H1 (cell line): ENCODE results near the gene RAB40B. TPM values are rescaled to one million over a fixed set of nuclear protein-coding genes. Genes with fewer than 3 reads are reported as not detected.

Source experiments
- CTCF ChIA-PET: fragments of 300-600 bp; sonication (Branson Sonifier 250); formaldehyde crosslinking; loops from one replicate; lab custom pipeline; 2021; ENCODE audit not compliant: partially characterized antibody; lab: Charles Lee
- POLR2A ChIA-PET: fragments of 300-600 bp; sonication (Branson Sonifier 250); formaldehyde crosslinking; loops from one replicate; lab custom pipeline; 2021; ENCODE audit warnings: inconsistent platforms; ENCODE audit not compliant: partially characterized antibody; lab: Charles Lee
- DNase-seq, 2 experiments: peaks; one replicate each; pipeline versions ENCODE4 v3.0.0 to v3.0.0-alpha.2; 2010 to 2022; ENCODE audit warnings: low spot score in 2 of 2, low read depth in 1 of 2, mixed read lengths in 1 of 2
- FAIRE-seq: peaks from 2 replicates; lab custom pipeline; 2011; peaks lifted over from hg19 to GRCh38; lab: Jason Lieb, UNC
- H2AFZ ChIP-seq: 2 replicates; pipeline ENCODE4 v1.8.1; 2012; ENCODE audit warnings: low read length, inconsistent platforms
- H2AK5ac ChIP-seq: 2 replicates; pipeline ENCODE4 v1.6.1; 2013; ENCODE audit warnings: low read depth, low read length
- H2BK120ac ChIP-seq: replicated peaks from 2 replicates; pipeline ENCODE3; 2013; ENCODE audit warnings: low read depth, low read length, inconsistent platforms
- H2BK12ac ChIP-seq: 2 replicates; pipeline ENCODE4 v1.6.1; 2013; ENCODE audit warnings: low read depth, low read length
- H2BK15ac ChIP-seq: 2 replicates; pipeline ENCODE4 v1.6.1; 2013; ENCODE audit warnings: low read length
- H2BK20ac ChIP-seq: 2 replicates; pipeline ENCODE4 v1.6.1; 2013; ENCODE audit warnings: low read length
- H2BK5ac ChIP-seq: 2 replicates; pipeline ENCODE4 v1.6.1; 2013; ENCODE audit warnings: low read depth, low read length
- H3K14ac ChIP-seq: 2 replicates; pipeline ENCODE4 v1.6.1; 2013; ENCODE audit warnings: inconsistent platforms; ENCODE audit not compliant: insufficient read length
- H3K18ac ChIP-seq: 2 replicates; pipeline ENCODE4 v1.6.1; 2013; ENCODE audit warnings: low read length; ENCODE audit errors: extremely low read depth
- H3K23ac ChIP-seq: 2 replicates; pipeline ENCODE4 v1.6.1; 2013; ENCODE audit warnings: inconsistent platforms; ENCODE audit not compliant: insufficient read length
- H3K23me2 ChIP-seq: 2 replicates; pipeline ENCODE4 v1.6.1; 2013; ENCODE audit warnings: low read depth, low read length
- H3K27ac ChIP-seq: 2 replicates; pipeline ENCODE4 v1.6.1; 2011; ENCODE audit warnings: low read depth, low read length, inconsistent platforms
- H3K27me3 ChIP-seq, 4 experiments: replicated peaks in 1 of 4; 1 replicate in 1 of 4; 2 replicates in 3 of 4; pipeline versions ENCODE4 v1.6.1 to v1.8.1; 2011 to 2013; ENCODE audit warnings: low read length in 3 of 4, mild to moderate bottlenecking in 3 of 4, inconsistent platforms in 2 of 4, mixed read lengths in 2 of 4, moderate library complexity in 1 of 4; ENCODE audit not compliant: control insufficient read depth in 3 of 4, insufficient read depth in 3 of 4; ENCODE audit errors: extremely low read depth in 1 of 4
- H3K36me3 ChIP-seq, 4 experiments: 2 replicates each; pipeline versions ENCODE4 v1.6.1 to v1.8.1; 2011 to 2013; ENCODE audit warnings: mild to moderate bottlenecking in 4 of 4, low read length in 3 of 4, moderate library complexity in 2 of 4, control low read depth in 1 of 4, inconsistent platforms in 1 of 4; ENCODE audit not compliant: insufficient read depth in 4 of 4, control insufficient read depth in 2 of 4
- H3K4ac ChIP-seq: replicated peaks from 2 replicates; pipeline ENCODE3; 2013; ENCODE audit warnings: low read length, low read depth, mixed read lengths, inconsistent platforms; ENCODE audit not compliant: insufficient read length
- H3K4me1 ChIP-seq, 4 experiments: replicated peaks in 1 of 4; 1 replicate in 1 of 4; 2 replicates in 3 of 4; pipeline versions ENCODE4 v1.6.1 to v1.8.1; 2011 to 2013; ENCODE audit warnings: low read length in 3 of 4, inconsistent platforms in 2 of 4, mixed read lengths in 1 of 4; ENCODE audit not compliant: insufficient read depth in 4 of 4, control insufficient read depth in 3 of 4
- H3K4me2 ChIP-seq, 2 experiments: 2 replicates each; pipeline versions ENCODE4 v1.6.1 to v1.8.1; 2011 to 2013; ENCODE audit warnings: low read depth in 2 of 2, low read length in 2 of 2, control low read depth in 1 of 2, inconsistent platforms in 1 of 2, mild to moderate bottlenecking in 1 of 2; ENCODE audit not compliant: insufficient read depth in 1 of 2
- H3K4me3 ChIP-seq, 4 experiments: fragments of 200-600, 300-600 bp in 1 of 4; sonication (generic), shearing (Covaris generic), sonication (Bioruptor Twin) in 1 of 4; 2 replicates each; pipeline versions ENCODE4 v1.5.1 to v1.8.1; 2011 to 2016; ENCODE audit warnings: low read length in 4 of 4, low read depth in 3 of 4, control low read depth in 2 of 4, inconsistent platforms in 2 of 4, mild to moderate bottlenecking in 2 of 4, mixed read lengths in 1 of 4, moderate library complexity in 1 of 4; ENCODE audit not compliant: insufficient read depth in 2 of 4; ENCODE audit errors: extremely low read depth in 1 of 4
- H3K56ac ChIP-seq: replicated peaks from 2 replicates; pipeline ENCODE3; 2013; ENCODE audit warnings: low read depth, mild to moderate bottlenecking, mixed read lengths, low read length, inconsistent platforms; ENCODE audit not compliant: insufficient read length
- H3K79me1 ChIP-seq: 2 replicates; pipeline ENCODE4 v1.6.1; 2013; ENCODE audit warnings: low read depth, low read length, control low read depth
- H3K79me2 ChIP-seq, 2 experiments: 2 replicates each; pipeline versions ENCODE4 v1.6.1 to v1.8.1; 2012 to 2013; ENCODE audit warnings: low read length in 2 of 2, mild to moderate bottlenecking in 2 of 2, inconsistent platforms in 1 of 2; ENCODE audit not compliant: insufficient read depth in 2 of 2, control insufficient read depth in 1 of 2
- H3K9ac ChIP-seq, 4 experiments: replicated peaks in 1 of 4; 1 replicate in 1 of 4; 2 replicates in 3 of 4; pipeline versions ENCODE4 v1.6.1 to v1.8.1; 2011 to 2013; ENCODE audit warnings: low read depth in 3 of 4, low read length in 3 of 4, control low read depth in 2 of 4, mild to moderate bottlenecking in 2 of 4, moderate library complexity in 2 of 4, inconsistent platforms in 1 of 4; ENCODE audit errors: extremely low read depth in 1 of 4
- H3K9me3 ChIP-seq, 2 experiments: 2 replicates each; pipeline versions ENCODE4 v1.6.1 to v1.8.1; 2012 to 2013; ENCODE audit warnings: mild to moderate bottlenecking in 2 of 2, moderate library complexity in 2 of 2, control low read depth in 1 of 2, inconsistent platforms in 1 of 2, low read depth in 1 of 2, low read length in 1 of 2, mixed read lengths in 1 of 2; ENCODE audit not compliant: insufficient read depth in 2 of 2
- H4K20me1 ChIP-seq, 2 experiments: replicated peaks in 1 of 2; 2 replicates each; pipeline versions ENCODE3 to v1.8.1; 2011 to 2013; ENCODE audit warnings: inconsistent platforms in 2 of 2, low read length in 2 of 2, mild to moderate bottlenecking in 1 of 2; ENCODE audit not compliant: insufficient read depth in 2 of 2, control insufficient read depth in 1 of 2
- H4K5ac ChIP-seq: 2 replicates; pipeline ENCODE4 v1.6.1; 2013; ENCODE audit warnings: low read length, low read depth, mixed read lengths, inconsistent platforms; ENCODE audit not compliant: insufficient read length
- H4K8ac ChIP-seq: 2 replicates; pipeline ENCODE4 v1.8.0; 2013; ENCODE audit warnings: mild to moderate bottlenecking, moderate library complexity, low read length, inconsistent platforms; ENCODE audit not compliant: insufficient read depth; ENCODE audit errors: extremely low read depth
- H4K91ac ChIP-seq: replicated peaks from 2 replicates; pipeline ENCODE3; 2013; ENCODE audit warnings: low read length, mixed read lengths, inconsistent platforms; ENCODE audit not compliant: insufficient read length
- ATF3 ChIP-seq: IDR thresholded peaks from 2 replicates; pipeline ENCODE4 v1.6.1; 2011; ENCODE audit warnings: low read depth, mild to moderate bottlenecking, low read length; ENCODE audit not compliant: insufficient read depth
- CBX5 ChIP-seq: fragments of 300-800, 300-1000 bp; sonication (generic); IDR thresholded peaks from 2 replicates; pipeline ENCODE4 v1.7.1; 2016; ENCODE audit warnings: antibody characterized with exemption, low read length, low read depth
- SP2 ChIP-seq: IDR thresholded peaks from 2 replicates; pipeline ENCODE4 v1.6.1; 2012; ENCODE audit warnings: mild to moderate bottlenecking, low read length, inconsistent platforms
- TBP ChIP-seq: IDR thresholded peaks from 2 replicates; pipeline ENCODE4 v1.6.1; 2011; ENCODE audit warnings: low read depth, low read length, improper control_type of control experiment
- WGBS, 2 experiments: shearing (Covaris generic) in 1 of 2; methylation state at CpG; one replicate each; pipeline versions ENCODE4 v1.1.6 to v1.1.7; 2013 to 2015; ENCODE audit warnings: low lambda C conversion rate in 2 of 2, mixed read lengths in 2 of 2, inconsistent platforms in 1 of 2, low coverage in 1 of 2, missing lambda C conversion rate in 1 of 2; ENCODE audit not compliant: insufficient replicate concordance in 2 of 2, insufficient coverage in 1 of 2, insufficient read length in 1 of 2; ENCODE audit errors: extremely low coverage in 1 of 2, missing lambda C conversion rate in 1 of 2; 5-methylcytosine and 5-hydroxymethylcytosine counted together
- polyA plus RNA-seq, 7 experiments: library from polyadenylated mRNA; depleted of rRNA in 3 of 7; stranded (reverse) in 5 of 7; unstranded in 2 of 7; fragments of >200 nt in 5 of 7; fragments of 200-250 nt in 2 of 7; gene quantifications; 1 replicate in 5 of 7; 2 replicates in 1 of 7; 4 replicates in 1 of 7; pipeline versions ENCODE4 v1.2.1 to v1.2.3, GENCODE V29; 2011 to 2013; ENCODE audit warnings: missing spikeins in 2 of 7, mixed read lengths in 2 of 7
- total RNA-seq: library from RNA; stranded (reverse); fragmentation: NEBNext Ultra II Directional; extraction: Animal tissue kit (Norgen Biotek cat#: 25700); gene quantifications from 2 replicates; pipeline ENCODE4 v1.2.1, GENCODE V29; 2021

Gene RAB40B
- total and polyA plus RNA-seq, 2 of the 8 experiments (the other 6 are each of a cell fraction or from before 2014, with no cell fraction given) = 3.1 to 4.6 TPM

- Histone ChIP-seq H3K56ac (no peak overlapping the region), H3K9ac (no peak overlapping the region), H3K23me2 (no peaks in the 10 kb centered on the region), H4K20me1 (peaks cover 0 to 2% of the 10 kb centered on the region in 2 experiments), H3K4me3 (no peak overlapping the region), H3K4me1 (no peaks in the 10 kb centered on the region), H2BK120ac (no peak overlapping the region), H3K79me1 (no peaks in the 10 kb centered on the region), H3K36me3 (no peaks in the 10 kb centered on the region), H3K4me2 (no peak overlapping the region), H3K18ac (no peak overlapping the region), H2AFZ (no peak overlapping the region), H4K5ac (no peak overlapping the region), H2BK12ac (no peak overlapping the region), H2BK5ac (no peak overlapping the region), H2BK15ac (no peak overlapping the region), H3K23ac (no peak overlapping the region), H3K79me2 (no peaks in the 10 kb centered on the region), H3K27ac (no peak overlapping the region), H3K4ac (no peak overlapping the region), H3K9me3 (no peaks in the 10 kb centered on the region), H3K27me3 (peaks cover 2 to 7% (median 6%) of the 10 kb centered on the region in 4 experiments), H2AK5ac (no peak overlapping the region), H4K8ac (no peak overlapping the region), H4K91ac (no peak overlapping the region), H2BK20ac (no peak overlapping the region), H3K14ac (no peak overlapping the region)
- ChIA-PET POLR2A (no interaction called here), CTCF (interaction anchor here (0.8 to 1.6 kb wide), 4 partner anchors 12 to 24 kb away, joined by 3 to 5 read pairs (median 4); no protein-coding TSS in a partner anchor)
- no peak for DNase-seq
- no peak for FAIRE-seq
- 87% methylated on average over 11 of the region's 17 CpGs; no CpG with 5 or more reads in 1 of the 2 experiments for WGBS, 2 experiments
- TF ChIP-seq ATF3 (no peak), TBP (no peak), SP2 (no peak), CBX5 (no peak)
Measured at GRCh38 chr17:82691714-82692113, 6.8 kb downstream of the RAB40B start.
